Vagina (tissue), 2 donors: ENCODE measurements around the gene LRRC38. TPM values are rescaled to one million over a fixed set of nuclear protein-coding genes. Genes with fewer than 3 reads are reported as not detected.

Experiments used
- DNase-seq, 2 donors: peaks; one replicate each; pipeline ENCODE4 v3.0.0-alpha.2; 2017; ENCODE audit errors: extremely low spot score in 2 of 2
- H3K27ac ChIP-seq: fragments of 200-600 bp; sonication (generic); one replicate; pipeline ENCODE4 v1.5.1; 2019
- H3K27me3 ChIP-seq: fragments of 200-600 bp; sonication (generic); one replicate; pipeline ENCODE4 v1.5.1; 2019
- H3K36me3 ChIP-seq, 2 donors: fragments of 200-600 bp; sonication (generic); one replicate each; pipeline ENCODE4 v1.5.1; 2017 to 2019
- H3K4me1 ChIP-seq: fragments of 200-600 bp; sonication (generic); one replicate; pipeline ENCODE4 v1.5.1; 2019
- H3K4me3 ChIP-seq, 2 donors: fragments of 200-600 bp; sonication (generic); 1 replicate in 1 of 2; 2 replicates in 1 of 2; pipeline ENCODE4 v1.5.1; 2016 to 2019
- H3K9me3 ChIP-seq: fragments of 200-600 bp; sonication (generic); one replicate; pipeline ENCODE4 v1.5.1; 2019
- CTCF ChIP-seq, 3 experiments: fragments of 450-650 bp in 2 of 3; fragments of 200-600 bp in 1 of 3; sonication (generic) in 1 of 3; IDR thresholded peaks; one replicate each; pipeline ENCODE4 v1.5.1; 2017 to 2019; ENCODE audit warnings: antibody characterized with exemption in 3 of 3, mild to moderate bottlenecking in 2 of 3, moderate library complexity in 2 of 3
- POLR2A ChIP-seq, 2 donors: fragments of 450-650 bp; IDR thresholded peaks; one replicate each; pipeline ENCODE4 v1.6.1; 2017; ENCODE audit warnings: antibody characterized with exemption in 2 of 2, mild to moderate bottlenecking in 2 of 2, moderate library complexity in 2 of 2
- POLR2AphosphoS5 ChIP-seq, 2 donors: sonication (generic); formaldehyde crosslinking; IDR thresholded peaks; one replicate each; pipeline ENCODE4 v1.9.0; 2017; ENCODE audit warnings: antibody characterized with exemption in 2 of 2, mild to moderate bottlenecking in 2 of 2, low read depth in 1 of 2; ENCODE audit not compliant: insufficient read depth in 1 of 2
- intact Hi-C: fragments of 100-400 bp; cut with DNase I; formaldehyde crosslinking; loops from one replicate; pipeline ENCODE4 v1.15.1; 2023
- total RNA-seq: library from RNA; depleted of rRNA; stranded (reverse); fragments of >200 nt; gene quantifications from one replicate; pipeline ENCODE4 v1.2.3, GENCODE V29; 2016

LRRC38 gene
- total RNA-seq, 1 donor from 2014 or later, result 2.5 TPM

DNA sequence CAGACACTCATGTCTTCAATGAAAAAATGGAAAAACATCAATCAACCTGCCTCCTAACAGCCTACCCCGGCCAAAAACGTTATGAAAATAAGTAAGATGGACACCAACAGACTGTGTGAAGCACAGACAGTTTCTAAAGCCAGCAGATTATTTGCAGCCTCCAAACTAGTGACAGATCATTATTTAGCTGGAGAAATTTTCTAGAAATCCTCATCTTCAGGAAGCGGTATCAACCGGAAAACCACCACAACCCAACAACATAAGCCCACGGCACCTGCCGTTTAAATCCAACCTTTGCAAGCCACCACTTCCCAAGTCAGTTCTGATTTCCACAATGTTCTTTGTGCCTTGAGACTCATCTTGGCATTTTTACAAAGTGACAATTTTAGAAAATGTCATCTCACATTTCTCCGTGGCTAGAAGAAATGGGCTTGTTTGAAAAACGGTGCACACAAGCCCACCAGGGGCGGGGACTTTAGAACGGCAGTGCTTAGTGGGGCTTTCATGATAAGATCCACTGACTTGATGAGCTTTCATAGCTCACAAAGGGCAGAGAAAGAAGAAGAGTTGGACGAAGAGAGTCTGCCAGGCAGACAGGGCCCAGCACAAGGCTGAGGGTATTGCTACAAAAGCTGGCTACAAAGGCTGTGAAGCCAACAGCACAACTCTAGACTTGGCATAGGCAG lies 34.5 kb downstream of the LRRC38 start:
- intact Hi-C loops, result no loop called here
- no peaks in the 10 kb centered on the region for H3K27me3 ChIP-seq
- H3K27ac ChIP-seq, result no peak overlapping the region
- H3K36me3 ChIP-seq, result no peaks in the 10 kb centered on the region
- H3K4me3 ChIP-seq, result no peak overlapping the region
- no peak for DNase-seq
- no peaks in the 10 kb centered on the region for H3K9me3 ChIP-seq
- H3K4me1 ChIP-seq, result no peaks in the 10 kb centered on the region
- TF ChIP-seq CTCF (IDR thresholded peaks at IDR 0.05) (no peak), POLR2AphosphoS5 (IDR thresholded peaks at IDR 0.05; ENCODE audit: insufficient read depth in 1 of 2, low read depth in 1 of 2) (no peak), POLR2A (IDR thresholded peaks at IDR 0.05) (no peak)

- TF ChIP-seq POLR2AphosphoS5 (IDR thresholded peaks at IDR 0.05; ENCODE audit: insufficient read depth in 1 of 2, low read depth in 1 of 2) (no peak), CTCF (IDR thresholded peaks at IDR 0.05) (no peak), POLR2A (IDR thresholded peaks at IDR 0.05) (no peak)
- H3K4me3 ChIP-seq, result no peak overlapping the region
- no peaks in the 10 kb centered on the region for H3K27me3 ChIP-seq
- DNase-seq, result no peak
- no peaks in the 10 kb centered on the region for H3K36me3 ChIP-seq
- no peaks in the 10 kb centered on the region for H3K4me1 ChIP-seq
- no peak overlapping the region for H3K27ac ChIP-seq
- no peaks in the 10 kb centered on the region for H3K9me3 ChIP-seq
- intact Hi-C loops, result no loop called here
Observed at GRCh38 chr1:13478692-13479091, 35.1 kb downstream of the LRRC38 start.

GRCh38 chr1:13469343-13469742 lies 44.5 kb downstream of the LRRC38 start:
- no peaks in the 10 kb centered on the region for H3K9me3 ChIP-seq
- H3K27me3 ChIP-seq, result no peaks in the 10 kb centered on the region
- no peaks in the 10 kb centered on the region for H3K36me3 ChIP-seq
- intact Hi-C loops, result no loop called here
- no peak overlapping the region for H3K4me3 ChIP-seq
- no peaks in the 10 kb centered on the region for H3K4me1 ChIP-seq
- DNase-seq, result no peak
- H3K27ac ChIP-seq, result no peak overlapping the region
- TF ChIP-seq POLR2AphosphoS5 (IDR thresholded peaks at IDR 0.05; ENCODE audit: insufficient read depth in 1 of 2, low read depth in 1 of 2), result no peak
- TF ChIP-seq CTCF (IDR thresholded peaks at IDR 0.05), result no peak
- no peak for TF ChIP-seq POLR2A (IDR thresholded peaks at IDR 0.05)

- no peak for DNase-seq
- intact Hi-C loops, result no loop called here
- Histone ChIP-seq H3K36me3 (no peaks in the 10 kb centered on the region), H3K9me3 (no peaks in the 10 kb centered on the region), H3K4me1 (no peaks in the 10 kb centered on the region), H3K4me3 (no peak overlapping the region), H3K27me3 (no peaks in the 10 kb centered on the region), H3K27ac (no peak overlapping the region)
- TF ChIP-seq CTCF (IDR thresholded peaks at IDR 0.05) (no peak), POLR2AphosphoS5 (IDR thresholded peaks at IDR 0.05; ENCODE audit: insufficient read depth in 1 of 2, low read depth in 1 of 2) (no peak), POLR2A (IDR thresholded peaks at IDR 0.05) (no peak)
Observed at GRCh38 chr1:13465515-13465914, 48.3 kb downstream of the LRRC38 start.

- Histone ChIP-seq H3K9me3 (no peaks in the 10 kb centered on the region), H3K4me3 (no peak overlapping the region), H3K36me3 (no peaks in the 10 kb centered on the region), H3K4me1 (no peaks in the 10 kb centered on the region), H3K27me3 (no peaks in the 10 kb centered on the region), H3K27ac (no peak overlapping the region)
- TF ChIP-seq POLR2A (IDR thresholded peaks at IDR 0.05) (no peak), POLR2AphosphoS5 (IDR thresholded peaks at IDR 0.05; ENCODE audit: insufficient read depth in 1 of 2, low read depth in 1 of 2) (no peak), CTCF (IDR thresholded peaks at IDR 0.05) (no peak)
- no peak for DNase-seq
- intact Hi-C loops, result no loop called here
Observed at GRCh38 chr1:13462682-13463081, 51.1 kb downstream of the LRRC38 start.
